ENCODE results near the gene DGLUCY. TPM values are rescaled to one million over a fixed set of nuclear protein-coding genes. Genes with fewer than 3 reads are reported as not detected.

The DGLUCY gene
- total RNA-seq, 1 donor from 2014 or later = 29.0 TPM

Other genes with a start within 250 kb of the DGLUCY start
- 0.65 and 1.2 TPM in 2 replicates for gene RPS6KA5, start 53.4 kb upstream of the DGLUCY start, total RNA-seq
- gene GPR68, start 130.6 kb downstream of the DGLUCY start, total RNA-seq = 0.20 and 0.44 TPM in 2 replicates

Data from lung microvascular endothelial cell (primary cell).